GM23338 (cell line): ENCODE measurements around the gene TUBG1. TPM values are rescaled to one million over a fixed set of nuclear protein-coding genes. Genes with fewer than 3 reads are reported as not detected.

Experiments used
- ATAC-seq: fragments of 200-7000 bp; cut with Tn5 transposase; 3 replicates; pipeline ENCODE4 v1.9.1; 2020
- DNase-seq: peaks from one replicate; pipeline ENCODE4 v3.0.0-alpha.2; 2015; ENCODE audit warnings: low spot score
- H2AFZ ChIP-seq: fragments of 200-600 bp; sonication (generic); 2 replicates; pipeline ENCODE4 v1.8.0; 2016; ENCODE audit warnings: antibody characterized with exemption, mild to moderate bottlenecking, moderate library complexity
- H3F3A ChIP-seq: fragments of 200-600 bp; sonication (generic); replicated peaks from 2 replicates; pipeline ENCODE4 v1.8.0; 2017; ENCODE audit warnings: antibody characterized with exemption, mixed run types, low read depth
- H3K27ac ChIP-seq: fragments of 200-600 bp; sonication (generic); 2 replicates; pipeline ENCODE4 v1.6.1; 2016; ENCODE audit warnings: low read depth
- H3K27me3 ChIP-seq: fragments of 200-600 bp; sonication (generic); 2 replicates; pipeline ENCODE4 v1.8.0; 2016; ENCODE audit warnings: mild to moderate bottlenecking, mixed run types, moderate library complexity; ENCODE audit not compliant: insufficient read depth
- H3K36me3 ChIP-seq: fragments of 200-600 bp; sonication (generic); 2 replicates; pipeline ENCODE4 v1.8.0; 2016; ENCODE audit warnings: mild to moderate bottlenecking; ENCODE audit not compliant: insufficient read depth
- H3K4me1 ChIP-seq: fragments of 200-600 bp; sonication (generic); 2 replicates; pipeline ENCODE4 v1.8.0; 2016; ENCODE audit warnings: mild to moderate bottlenecking, moderate library complexity; ENCODE audit not compliant: insufficient read depth
- H3K4me2 ChIP-seq: fragments of 200-600 bp; sonication (generic); 2 replicates; pipeline ENCODE4 v1.7.1; 2017; ENCODE audit warnings: mixed run types
- H3K4me3 ChIP-seq: fragments of 200-600 bp; sonication (generic); 2 replicates; pipeline ENCODE4 v1.6.1; 2016; ENCODE audit warnings: mixed run types
- H3K79me2 ChIP-seq: fragments of 200-600 bp; sonication (generic); replicated peaks from 2 replicates; pipeline ENCODE4 v1.8.0; 2017; ENCODE audit warnings: mild to moderate bottlenecking; ENCODE audit not compliant: insufficient read depth
- H3K9me2 ChIP-seq: fragments of 200-600 bp; sonication (generic); 2 replicates; pipeline ENCODE4 v1.8.0; 2017; ENCODE audit not compliant: insufficient read depth
- H4K20me1 ChIP-seq: fragments of 200-600 bp; sonication (generic); replicated peaks from 2 replicates; pipeline ENCODE4 v1.8.0; 2017; ENCODE audit warnings: mild to moderate bottlenecking; ENCODE audit not compliant: insufficient read depth
- H3K27ac Mint-ChIP-seq: 2 replicates; pipeline ENCODE4 v1.8.0; 2020; ENCODE audit warnings: inconsistent platforms, mild to moderate bottlenecking, moderate library complexity, mixed read lengths
- H3K27me3 Mint-ChIP-seq: 3 replicates; pipeline ENCODE4 v1.8.0; 2022; ENCODE audit warnings: low read depth, mild to moderate bottlenecking, moderate library complexity, mixed read lengths, inconsistent platforms; ENCODE audit not compliant: insufficient read depth, poor library complexity
- H3K36me3 Mint-ChIP-seq: 3 replicates; pipeline ENCODE4 v1.8.0; 2021; ENCODE audit warnings: low read depth, mild to moderate bottlenecking, inconsistent platforms, moderate library complexity, mixed read lengths
- H3K4me1 Mint-ChIP-seq: 3 replicates; pipeline ENCODE4 v1.8.0; 2020; ENCODE audit warnings: mild to moderate bottlenecking, inconsistent platforms, mixed read lengths
- H3K4me3 Mint-ChIP-seq: 3 replicates; pipeline ENCODE4 v1.8.0; 2021; ENCODE audit warnings: moderate library complexity, mild to moderate bottlenecking, inconsistent platforms, mixed read lengths
- H3K9me3 Mint-ChIP-seq: 3 replicates; pipeline ENCODE4 v1.8.0; 2020; ENCODE audit warnings: moderate library complexity, mild to moderate bottlenecking, inconsistent platforms, mixed read lengths
- JUNB ChIP-seq: IDR thresholded peaks from one replicate; pipeline ENCODE4 v1.6.1; 2016; ENCODE audit warnings: antibody characterized with exemption; ENCODE audit not compliant: unreplicated experiment
- NANOG ChIP-seq: IDR thresholded peaks from 2 replicates; pipeline ENCODE4 v1.6.1; 2016; ENCODE audit warnings: antibody characterized with exemption, borderline replicate concordance
- POLR2AphosphoS5 ChIP-seq: IDR thresholded peaks from 2 replicates; pipeline ENCODE4 v1.6.1; 2016; ENCODE audit warnings: antibody characterized with exemption, low read depth
- ZNF462 ChIP-seq: fragments of 250-450 bp; sonication (Bioruptor Pico); IDR thresholded peaks from 2 replicates; pipeline ENCODE4 v1.5.0; 2020; ENCODE audit warnings: mild to moderate bottlenecking, moderate library complexity
- long read RNA-seq: library from polyadenylated mRNA; unstranded; transcript quantifications from one replicate; pipeline ENCODE4 v2.0.0, GENCODE V29; 2020; ENCODE audit not compliant: unreplicated experiment
- polyA plus RNA-seq: library from polyadenylated mRNA; unstranded; fragments of >200 nt; fragmentation: Nextera tagmentation; extraction: Ambion mirVana; gene quantifications from 2 replicates; pipeline ENCODE4 v1.2.1, GENCODE V29; 2016
- total RNA-seq: library from RNA; depleted of rRNA; stranded (reverse); fragments of >200 nt; shearing (Covaris generic); gene quantifications from 2 replicates; pipeline ENCODE4 v1.2.3, GENCODE V29; 2014; rRNA removed
- TF ChIP-seq, protein P1 (sequence below): IDR thresholded peaks from one replicate; pipeline ENCODE4 v1.6.1; 2018; ENCODE audit warnings: antibody characterized with exemption; ENCODE audit not compliant: unreplicated experiment

TUBG1 gene
- total RNA-seq (82.8 and 101 TPM in 2 replicates), polyA plus RNA-seq (110 and 117 TPM in 2 replicates)
- long read RNA-seq, transcript TUBG1-201 (11 exons, 1,611 nt): major isoform, 129 of 161 reads
- long read RNA-seq, partial matches to known transcripts: 21 of 161 reads
- long read RNA-seq, other reads (novel, unspliced or antisense): 11 of 161 reads

DNA sequence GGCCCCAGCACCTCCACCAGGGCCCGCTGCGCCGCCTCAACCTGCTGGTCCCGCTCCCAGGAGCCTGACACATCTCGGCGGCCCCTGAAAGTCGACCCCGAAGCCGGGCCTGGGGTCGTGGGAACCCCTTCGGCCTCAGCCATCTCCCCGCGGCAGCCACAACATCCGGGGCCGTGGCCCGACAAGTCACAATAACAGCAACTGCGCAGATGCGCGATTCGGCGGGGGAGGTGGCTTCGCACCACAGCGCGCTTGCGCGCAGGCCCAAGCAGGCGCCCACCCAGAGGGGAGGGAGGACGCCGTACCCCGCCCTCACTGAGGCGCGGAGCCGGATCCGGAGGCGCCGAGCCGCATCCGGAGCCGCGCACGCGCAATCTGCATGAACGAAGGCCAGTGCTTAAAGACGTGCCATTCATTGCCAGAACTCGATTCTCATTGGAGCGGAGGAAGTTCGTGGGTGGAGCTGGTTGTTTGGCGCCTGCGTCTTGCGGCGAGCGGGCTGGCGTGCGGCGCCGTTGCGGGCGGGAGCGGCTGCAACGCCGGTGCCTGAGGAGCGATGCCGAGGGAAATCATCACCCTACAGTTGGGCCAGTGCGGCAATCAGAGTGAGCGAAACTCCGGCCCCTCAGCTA, at the start of gene TUBG1, which contains the start of gene RETREG3:
Gene TUBG1 (plus strand): TSS at position 502 of the 632 bp plus-strand sequence. CDS start 55 bp downstream, at position 557.
Gene RETREG3 (minus strand): TSS at position 193 of the 632 bp plus-strand sequence. CDS start 50 bp downstream, at position 143.
- peak within 1 kb of the TSS; percentile 94 for H2AFZ ChIP-seq
- DNase-seq: peak; percentile 99
- ATAC-seq: peak; percentile 84
- peaks cover 57% of the 10 kb centered on the region for H3K79me2 ChIP-seq
- peak within 1 kb of the TSS; percentile 99 for H3K4me3 ChIP-seq
- peak within 1 kb of the TSS; percentile 86 for H3K27ac ChIP-seq
- H3K4me2 ChIP-seq: peak within 1 kb of the TSS; percentile 100
- peaks cover 18% of the 10 kb centered on the region for H3K4me1 ChIP-seq
- peaks cover 32% of the 10 kb centered on the region for H3K36me3 Mint-ChIP-seq
- H3K9me3 Mint-ChIP-seq: no peaks in the 10 kb centered on the region; the same call in 2 of the 3 replicates
- peaks cover 9% of the 10 kb centered on the region; the same call in 1 of the 2 replicates for H3F3A ChIP-seq
- H3K4me3 Mint-ChIP-seq: peak within 1 kb of the TSS; percentile 97
- peaks cover 6% of the 10 kb centered on the region for H3K27me3 Mint-ChIP-seq
- H4K20me1 ChIP-seq: peaks cover 42% of the 10 kb centered on the region
- H3K27me3 ChIP-seq: no peaks in the 10 kb centered on the region
- peak within 1 kb of the TSS; percentile 89 for H3K27ac Mint-ChIP-seq
- H3K4me1 Mint-ChIP-seq: peaks cover 6% of the 10 kb centered on the region; the same call in 2 of the 3 replicates
- no peaks in the 10 kb centered on the region for H3K9me2 ChIP-seq
- TF ChIP-seq ZNF462 (CRISPR knock-in tag): no peak
- peak; percentile 88 for TF ChIP-seq POLR2AphosphoS5
- H3K36me3 ChIP-seq: peaks cover 13% of the 10 kb centered on the region; the same call in 1 of the 2 replicates

GRCh38 chr17:42560246-42560645, 49.2 kb upstream of the TUBG1 start:
- DNase-seq: no peak
- H3K4me3 ChIP-seq: no peak overlapping the region
- ATAC-seq: no peak
- peaks cover 13% of the 10 kb centered on the region; the same call in 1 of the 2 replicates for H3K4me1 ChIP-seq
- peaks cover 11% of the 10 kb centered on the region; the same call in 1 of the 2 replicates for H3F3A ChIP-seq
- Mint-ChIP-seq H3K27me3 (peaks cover 13% of the 10 kb centered on the region), H3K4me1 (peaks cover 24% of the 10 kb centered on the region), H3K9me3 (no peaks in the 10 kb centered on the region), H3K27ac (no peak overlapping the region), H3K36me3 (peaks cover 20% of the 10 kb centered on the region; the same call in 2 of the 3 replicates), H3K4me3 (peak overlapping the region; percentile 23; the same call in 1 of the 3 replicates)
- H3K36me3 ChIP-seq: no peaks in the 10 kb centered on the region
- peaks cover 17% of the 10 kb centered on the region for H3K79me2 ChIP-seq
- H4K20me1 ChIP-seq: no peaks in the 10 kb centered on the region
- no peak overlapping the region for H2AFZ ChIP-seq
- no peak overlapping the region for H3K4me2 ChIP-seq
- no peak overlapping the region for H3K27ac ChIP-seq
- H3K9me2 ChIP-seq: no peaks in the 10 kb centered on the region
- no peaks in the 10 kb centered on the region for H3K27me3 ChIP-seq
- TF ChIP-seq POLR2AphosphoS5 (no peak), JUNB (no peak), NANOG (no peak)
- TF ChIP-seq, protein P1, sequence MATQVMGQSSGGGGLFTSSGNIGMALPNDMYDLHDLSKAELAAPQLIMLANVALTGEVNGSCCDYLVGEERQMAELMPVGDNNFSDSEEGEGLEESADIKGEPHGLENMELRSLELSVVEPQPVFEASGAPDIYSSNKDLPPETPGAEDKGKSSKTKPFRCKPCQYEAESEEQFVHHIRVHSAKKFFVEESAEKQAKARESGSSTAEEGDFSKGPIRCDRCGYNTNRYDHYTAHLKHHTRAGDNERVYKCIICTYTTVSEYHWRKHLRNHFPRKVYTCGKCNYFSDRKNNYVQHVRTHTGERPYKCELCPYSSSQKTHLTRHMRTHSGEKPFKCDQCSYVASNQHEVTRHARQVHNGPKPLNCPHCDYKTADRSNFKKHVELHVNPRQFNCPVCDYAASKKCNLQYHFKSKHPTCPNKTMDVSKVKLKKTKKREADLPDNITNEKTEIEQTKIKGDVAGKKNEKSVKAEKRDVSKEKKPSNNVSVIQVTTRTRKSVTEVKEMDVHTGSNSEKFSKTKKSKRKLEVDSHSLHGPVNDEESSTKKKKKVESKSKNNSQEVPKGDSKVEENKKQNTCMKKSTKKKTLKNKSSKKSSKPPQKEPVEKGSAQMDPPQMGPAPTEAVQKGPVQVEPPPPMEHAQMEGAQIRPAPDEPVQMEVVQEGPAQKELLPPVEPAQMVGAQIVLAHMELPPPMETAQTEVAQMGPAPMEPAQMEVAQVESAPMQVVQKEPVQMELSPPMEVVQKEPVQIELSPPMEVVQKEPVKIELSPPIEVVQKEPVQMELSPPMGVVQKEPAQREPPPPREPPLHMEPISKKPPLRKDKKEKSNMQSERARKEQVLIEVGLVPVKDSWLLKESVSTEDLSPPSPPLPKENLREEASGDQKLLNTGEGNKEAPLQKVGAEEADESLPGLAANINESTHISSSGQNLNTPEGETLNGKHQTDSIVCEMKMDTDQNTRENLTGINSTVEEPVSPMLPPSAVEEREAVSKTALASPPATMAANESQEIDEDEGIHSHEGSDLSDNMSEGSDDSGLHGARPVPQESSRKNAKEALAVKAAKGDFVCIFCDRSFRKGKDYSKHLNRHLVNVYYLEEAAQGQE: no peak
